NB4 (cell line): ENCODE measurements around the gene CLEC2A.

ENCODE experiments used
- DNase-seq: peaks from one replicate; pipeline ENCODE4 v3.0.0; 2010; ENCODE audit warnings: low read depth
- H3K4me3 ChIP-seq: one replicate; pipeline ENCODE4 v1.5.1; 2011; ENCODE audit warnings: mild to moderate bottlenecking, low read depth, low read length, moderate library complexity
- CTCF ChIP-seq: IDR thresholded peaks from one replicate; pipeline ENCODE4 v1.5.1; 2012; ENCODE audit warnings: low read depth, low read length
- MAX ChIP-seq: IDR thresholded peaks from 2 replicates; pipeline ENCODE4 v1.6.1; 2011; ENCODE audit warnings: low read depth, low read length
- MYC ChIP-seq: IDR thresholded peaks from 2 replicates; pipeline ENCODE4 v1.6.1; 2011; ENCODE audit warnings: low read depth, low read length
- POLR2A ChIP-seq: IDR thresholded peaks from 2 replicates; pipeline ENCODE4 v1.6.1; 2011; ENCODE audit warnings: mild to moderate bottlenecking; ENCODE audit not compliant: insufficient read length; ENCODE audit errors: extremely low read depth

The CLEC2A gene

GRCh38 chr12:9926876-9927275 is 5.3 kb downstream of the CLEC2A start:
- TF ChIP-seq MYC (no peak), CTCF (no peak), POLR2A (no peak), MAX (no peak)
- H3K4me3 ChIP-seq, result no peak overlapping the region
- no peak for DNase-seq

GRCh38 chr12:9925705-9926393 is 6.3 kb downstream of the CLEC2A start:
- H3K4me3 ChIP-seq, result peak overlapping the region; percentile 3
- TF ChIP-seq MYC (no peak), MAX (no peak), CTCF (no peak), POLR2A (no peak)
- DNase-seq, result peak; percentile 47

GRCh38 chr12:9922429-9922828 is 9.7 kb downstream of the CLEC2A start:
- no peak for DNase-seq
- TF ChIP-seq MYC, result no peak
- no peak for TF ChIP-seq CTCF
- TF ChIP-seq POLR2A, result no peak
- TF ChIP-seq MAX, result no peak
- no peak overlapping the region for H3K4me3 ChIP-seq

GRCh38 chr12:9920451-9920850 is 11.7 kb downstream of the CLEC2A start:
- DNase-seq, result no peak
- TF ChIP-seq MAX, result no peak
- TF ChIP-seq MYC, result no peak
- no peak overlapping the region for H3K4me3 ChIP-seq

- TF ChIP-seq MYC (no peak), POLR2A (no peak), MAX (no peak), CTCF (no peak)
- no peak overlapping the region for H3K4me3 ChIP-seq
- DNase-seq, result no peak
These were observed 12.7 kb downstream of the CLEC2A start for GRCh38 chr12:9919443-9919842.

- no peak for DNase-seq
- no peak overlapping the region for H3K4me3 ChIP-seq
- no peak for TF ChIP-seq MYC
- no peak for TF ChIP-seq POLR2A
- TF ChIP-seq MAX, result no peak
- TF ChIP-seq CTCF, result no peak
These were observed 20.5 kb downstream of the CLEC2A start for GRCh38 chr12:9911708-9912107.
